ENCODE measurements around the gene FUT2. TPM values are rescaled to one million over a fixed set of nuclear protein-coding genes. Genes with fewer than 3 reads are reported as not detected.
"Not testable (repeated sequence)": the region's sequence is repeated elsewhere in the genome, so short reads cannot be mapped to it uniquely, and the experiment has no call there.

FUT2 gene
- not detected for total RNA-seq

DNA sequence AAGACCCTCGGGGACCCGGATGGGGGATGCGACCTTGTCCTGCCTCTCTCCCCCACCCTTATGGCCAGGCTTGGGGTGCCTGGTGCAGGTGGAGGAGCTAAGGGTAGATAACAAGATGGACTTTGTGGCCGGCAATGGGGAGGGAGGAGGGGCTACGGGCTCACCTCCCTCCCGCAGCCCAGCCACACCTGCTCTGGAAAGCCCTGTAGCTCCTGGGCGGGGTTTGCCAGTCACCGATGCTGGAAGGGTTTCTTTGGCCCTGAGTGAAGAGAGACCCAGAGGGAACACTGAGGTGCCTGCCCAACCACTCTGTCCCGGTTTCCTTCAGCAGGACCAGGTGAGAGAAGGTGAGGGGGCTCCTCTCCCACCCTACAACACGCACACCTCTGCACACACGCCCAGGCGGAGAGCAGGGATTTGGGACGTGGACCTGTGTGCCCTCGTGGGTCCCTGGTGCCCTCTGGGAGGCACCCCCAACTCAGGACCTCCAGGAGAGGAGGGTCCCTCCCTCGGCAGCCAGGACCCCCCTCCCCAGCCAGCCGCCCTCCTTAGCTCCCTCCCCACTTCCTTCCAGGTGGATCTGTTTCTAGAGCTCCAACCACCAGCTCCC lies at the start of gene FUT2:
TSS of gene FUT2 (plus strand) at position 229 of the 610 bp plus-strand sequence. CDS start 6,986 bp downstream, outside the sequence.
- no peak within 1 kb of the TSS for H3K4me3 ChIP-seq (ENCODE audit: low read length)
- no peaks in the 10 kb centered on the region for H3K9me3 ChIP-seq (ENCODE audit: low read depth, low read length)

DNA sequence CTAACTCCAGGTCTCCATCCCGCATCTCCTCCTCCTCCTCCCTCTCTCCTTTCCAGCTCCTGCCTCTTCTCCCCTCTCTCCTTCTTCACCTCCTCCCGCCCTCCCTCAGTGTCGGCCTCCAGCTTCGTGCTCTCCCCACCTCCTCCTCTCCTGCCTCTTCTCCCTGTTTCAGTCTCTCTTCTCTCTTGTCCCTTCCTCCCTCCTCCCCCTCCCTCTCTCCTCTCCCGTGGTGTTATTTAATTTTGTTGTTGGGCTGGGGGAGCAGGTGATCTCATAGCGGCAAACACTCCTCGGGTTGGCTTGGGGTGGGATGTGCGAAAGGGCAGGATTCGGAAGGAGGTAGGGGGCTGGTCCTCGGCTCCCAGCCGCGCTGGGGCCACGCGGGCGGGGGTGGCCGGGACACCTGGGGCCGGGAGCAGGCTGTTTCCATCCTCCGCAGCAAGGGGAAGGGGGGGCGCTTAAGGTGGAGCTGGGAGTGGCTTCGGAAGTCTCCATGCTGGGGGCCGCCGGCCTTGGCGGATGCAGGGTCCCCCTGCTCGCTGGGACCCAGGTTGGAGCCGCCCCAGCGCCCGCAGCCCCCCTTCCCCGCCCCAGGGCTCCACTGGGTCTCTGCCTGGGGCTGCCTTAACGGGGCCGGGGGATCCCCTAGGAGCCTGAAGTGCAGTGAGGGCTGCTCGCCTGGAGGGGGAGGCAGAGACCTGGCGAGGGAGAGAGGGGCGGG lies 49.6 kb upstream of the FUT2 start, which contains the start of gene CA11:
TSS of gene CA11 (minus strand) at position 187 of the 721 bp plus-strand sequence. CDS start 555 bp downstream, outside the sequence.
- no peaks in the 10 kb centered on the region for H3K9me3 ChIP-seq (ENCODE audit: low read depth, low read length)
- H3K4me1 ChIP-seq (ENCODE audit: insufficient read depth, low read length): peaks cover 42% of the 10 kb centered on the region
- H3K4me3 ChIP-seq (ENCODE audit: low read length): peak within 1 kb of the TSS; percentile 49
- H3K27me3 ChIP-seq (ENCODE audit: insufficient read depth, low read length): no peaks in the 10 kb centered on the region

More for the DNA sequence above, at the start of gene FUT2:
- H3K4me1 ChIP-seq (ENCODE audit: insufficient read depth, low read length): peaks cover 7% of the 10 kb centered on the region
- H3K27me3 ChIP-seq (ENCODE audit: insufficient read depth, low read length): peaks cover 14% of the 10 kb centered on the region

DNA sequence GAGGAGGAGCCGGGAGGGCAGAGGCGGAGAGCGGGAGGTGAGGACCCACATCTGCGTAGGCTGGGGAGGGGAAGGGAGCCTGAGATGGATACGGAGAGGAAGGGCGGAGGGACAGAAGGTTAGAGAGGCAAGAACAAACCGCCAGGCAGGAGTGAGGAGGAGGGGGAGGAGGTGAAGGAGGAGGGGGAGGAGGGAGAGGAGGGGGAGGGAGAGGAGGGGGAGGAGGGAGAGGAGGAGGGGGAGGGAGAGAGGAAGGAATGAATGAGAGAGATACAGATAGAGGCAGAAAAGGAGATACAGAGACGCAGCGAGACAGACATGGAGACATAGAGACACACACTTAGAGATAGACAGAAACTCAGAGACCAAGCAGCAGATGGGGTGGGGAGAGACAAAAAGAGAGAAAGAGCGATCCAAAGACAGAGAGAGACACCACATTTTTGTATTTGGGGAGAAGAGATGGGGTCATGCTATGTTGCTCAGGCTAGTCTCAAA lies 49.0 kb upstream of the FUT2 start:
- peaks cover 42% of the 10 kb centered on the region for H3K4me1 ChIP-seq (ENCODE audit: insufficient read depth, low read length)
- no peaks in the 10 kb centered on the region for H3K9me3 ChIP-seq (ENCODE audit: low read depth, low read length)
- H3K27me3 ChIP-seq (ENCODE audit: insufficient read depth, low read length): no peaks in the 10 kb centered on the region
- H3K4me3 ChIP-seq (ENCODE audit: low read length): no peak overlapping the region

DNA sequence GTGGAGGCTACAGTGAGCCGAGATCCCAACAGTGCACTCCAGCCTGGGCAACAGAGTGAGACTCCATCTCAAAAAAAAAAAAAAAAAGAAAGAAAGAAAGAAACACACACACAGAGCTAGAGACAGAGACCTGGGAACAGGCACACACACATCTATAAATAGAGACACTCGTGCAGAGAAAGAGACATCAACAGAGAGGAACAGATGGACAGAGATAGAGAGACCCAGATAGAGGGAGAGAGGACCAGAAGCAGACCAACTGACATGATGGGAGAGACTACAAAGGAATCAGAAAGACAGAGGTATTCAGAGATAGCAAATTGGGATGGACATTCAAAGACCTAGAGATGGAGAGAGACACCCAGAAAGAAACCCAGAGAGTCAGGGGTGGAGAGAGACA lies 47.6 kb upstream of the FUT2 start:
- H3K4me3 ChIP-seq (ENCODE audit: low read length): no peak overlapping the region
- H3K9me3 ChIP-seq (ENCODE audit: low read depth, low read length): no peaks in the 10 kb centered on the region
- H3K4me1 ChIP-seq (ENCODE audit: insufficient read depth, low read length): peaks cover 46% of the 10 kb centered on the region
- no peaks in the 10 kb centered on the region for H3K27me3 ChIP-seq (ENCODE audit: insufficient read depth, low read length)

DNA sequence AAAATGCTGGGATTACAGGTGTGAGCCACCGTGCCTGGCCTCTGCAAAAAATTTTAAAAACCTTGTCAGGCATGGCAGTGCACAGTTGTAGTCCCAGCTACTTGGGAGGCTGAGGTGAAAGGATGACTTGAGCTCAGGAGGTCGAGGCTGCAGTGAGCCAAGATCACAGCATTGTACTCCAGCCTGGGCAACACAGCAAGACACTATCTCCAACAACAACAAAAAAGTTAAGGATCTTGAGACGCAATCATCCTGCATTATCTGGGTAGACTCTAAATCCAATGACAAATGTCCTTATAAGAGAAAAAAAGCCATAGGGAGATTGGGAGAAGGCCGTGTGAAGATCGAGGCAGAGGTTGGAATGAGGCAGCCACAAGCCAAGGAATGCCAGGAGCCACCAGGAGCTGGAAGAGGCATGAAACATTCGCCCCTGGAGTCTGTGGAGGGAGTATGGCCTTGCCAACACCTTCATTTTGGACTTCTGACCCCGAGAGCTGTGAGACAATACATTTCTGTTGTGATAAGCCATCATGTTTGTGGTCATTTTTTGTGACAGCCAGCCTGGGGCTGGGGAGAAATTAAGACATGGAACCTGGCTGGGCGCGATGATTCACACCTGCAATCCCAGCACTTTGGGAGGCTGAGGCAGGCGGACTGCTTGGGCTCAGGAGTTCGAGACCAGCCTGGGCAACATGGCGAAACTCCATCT lies 44.6 kb upstream of the FUT2 start:
- no peak overlapping the region for H3K4me3 ChIP-seq (ENCODE audit: low read length)
- H3K4me1 ChIP-seq (ENCODE audit: insufficient read depth, low read length): peaks cover 26% of the 10 kb centered on the region
- H3K27me3 ChIP-seq (ENCODE audit: insufficient read depth, low read length): no peaks in the 10 kb centered on the region
- H3K9me3 ChIP-seq (ENCODE audit: low read depth, low read length): no peaks in the 10 kb centered on the region

DNA sequence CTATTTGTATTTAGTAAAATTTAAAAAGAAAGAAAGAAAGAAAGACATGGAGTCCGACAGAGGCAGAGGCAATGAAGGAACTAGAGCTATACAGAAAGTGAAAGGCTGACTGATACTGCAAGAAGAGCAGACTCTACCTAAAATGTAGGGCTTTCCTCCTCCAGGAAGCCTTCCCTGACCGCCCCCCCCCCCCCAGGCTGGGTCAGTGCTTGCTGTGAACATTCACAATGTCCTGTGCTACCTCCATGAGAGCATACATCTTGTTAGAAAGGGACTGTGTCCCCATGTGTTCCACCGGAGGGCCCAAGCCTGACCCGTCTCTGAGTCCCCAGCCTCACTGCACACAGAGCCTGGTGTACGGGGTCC lies 44.1 kb upstream of the FUT2 start:
- peaks cover 26% of the 10 kb centered on the region for H3K4me1 ChIP-seq (ENCODE audit: insufficient read depth, low read length)
- no peaks in the 10 kb centered on the region for H3K27me3 ChIP-seq (ENCODE audit: insufficient read depth, low read length)

DNA sequence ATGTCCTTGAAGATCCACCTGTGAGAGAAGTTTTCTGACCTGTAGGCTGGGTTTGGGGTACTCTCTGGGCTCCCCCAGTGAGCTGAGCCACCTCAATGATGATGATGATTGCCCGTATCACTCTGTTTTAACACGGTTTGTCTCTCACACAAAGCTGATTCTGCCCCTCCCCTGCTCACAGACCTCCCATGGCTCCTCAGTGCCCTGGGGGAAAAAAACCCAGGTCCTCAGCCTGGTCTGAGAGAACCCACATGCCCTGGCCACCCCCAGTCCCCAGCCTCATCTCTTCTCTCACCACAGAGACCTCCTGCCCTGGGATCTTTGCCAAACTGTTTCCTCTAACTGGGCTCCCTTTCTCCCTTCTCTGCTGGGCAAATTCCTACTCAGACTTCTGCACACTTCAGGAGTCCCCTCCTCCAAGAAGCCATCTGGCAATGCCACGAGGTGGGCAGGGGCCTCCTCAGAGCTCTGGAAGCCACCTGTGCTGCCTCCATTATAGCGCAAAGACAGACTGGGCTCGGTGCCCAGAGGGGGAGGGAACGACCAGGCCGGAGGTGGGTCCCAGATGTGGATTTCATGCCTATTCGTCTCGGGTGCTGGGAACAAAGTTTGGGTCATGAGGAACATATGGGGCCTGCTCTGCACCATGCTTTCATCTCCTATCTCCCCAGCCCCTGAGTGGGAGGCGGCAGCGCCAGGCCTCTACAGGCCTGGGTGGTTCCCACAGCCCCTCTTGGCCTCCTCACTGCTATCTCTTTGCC lies 41.3 kb upstream of the FUT2 start:
- no peaks in the 10 kb centered on the region for H3K27me3 ChIP-seq (ENCODE audit: insufficient read depth, low read length)
- H3K4me3 ChIP-seq (ENCODE audit: low read length): no peak overlapping the region
- H3K9me3 ChIP-seq (ENCODE audit: low read depth, low read length): no peaks in the 10 kb centered on the region
- peaks cover 9% of the 10 kb centered on the region for H3K4me1 ChIP-seq (ENCODE audit: insufficient read depth, low read length)

More for the DNA sequence above, 44.1 kb upstream of the FUT2 start:
- no peaks in the 10 kb centered on the region for H3K9me3 ChIP-seq (ENCODE audit: low read depth, low read length)
- no peak overlapping the region for H3K4me3 ChIP-seq (ENCODE audit: low read length)

DNA sequence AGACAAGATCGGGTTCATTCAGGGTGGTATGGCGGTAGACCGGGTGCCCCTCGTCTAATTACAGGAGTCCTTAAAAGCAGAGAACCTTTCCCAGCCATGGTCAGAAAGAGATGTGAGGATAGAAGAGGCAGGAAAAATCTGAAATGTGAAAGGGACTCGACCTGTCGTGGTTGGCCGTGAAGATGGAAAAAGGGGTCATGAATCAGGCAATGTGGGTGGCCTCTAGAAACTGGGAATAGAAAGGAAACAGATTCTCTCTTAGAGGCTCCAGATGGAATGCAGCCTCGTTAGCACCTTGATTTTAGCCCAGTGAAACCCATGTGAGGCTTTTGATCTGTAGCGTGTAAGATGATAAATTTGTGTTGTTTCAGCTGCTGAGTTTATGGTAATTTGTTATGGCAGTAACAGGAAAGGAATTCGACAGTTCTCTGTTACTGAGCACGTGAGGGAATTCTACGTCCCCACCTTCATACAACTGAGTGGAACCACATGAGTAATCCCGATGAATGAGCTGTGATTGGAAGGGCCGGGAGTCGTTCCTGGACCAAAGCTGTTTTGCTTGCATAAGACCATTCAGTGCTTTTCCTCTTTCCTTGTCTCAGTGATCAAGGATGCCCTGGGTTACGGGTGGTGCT lies 38.8 kb upstream of the FUT2 start:
- Histone ChIP-seq H3K4me1 (ENCODE audit: insufficient read depth, low read length) (peaks cover 18% of the 10 kb centered on the region), H3K9me3 (ENCODE audit: low read depth, low read length) (no peaks in the 10 kb centered on the region), H3K27me3 (ENCODE audit: insufficient read depth, low read length) (no peaks in the 10 kb centered on the region), H3K4me3 (ENCODE audit: low read length) (no peak overlapping the region)

DNA sequence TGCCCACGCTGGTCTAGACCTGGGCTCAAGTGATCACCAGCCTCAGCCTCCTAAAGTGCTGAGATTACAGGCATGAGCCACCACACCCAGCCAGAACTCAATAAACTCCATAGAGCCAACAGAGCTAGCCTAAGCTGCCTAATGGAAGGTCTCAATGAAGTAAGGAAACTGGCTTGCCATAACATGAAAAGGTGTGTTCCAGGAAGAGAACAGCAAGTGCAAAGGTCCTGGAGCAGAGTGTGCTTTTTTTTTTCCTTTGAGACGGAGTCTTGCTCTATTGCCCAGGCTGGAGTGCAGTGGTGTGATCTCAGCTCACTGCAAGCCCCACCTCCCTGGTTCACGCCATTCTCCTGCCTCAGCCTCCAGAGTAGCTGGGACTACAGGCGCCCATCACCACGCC lies 37.9 kb upstream of the FUT2 start:
- not testable (repeated sequence) for H3K4me3 ChIP-seq (ENCODE audit: low read length); H3K9me3 ChIP-seq (ENCODE audit: low read depth, low read length); H3K27me3 ChIP-seq (ENCODE audit: insufficient read depth, low read length)
- H3K4me1 ChIP-seq (ENCODE audit: insufficient read depth, low read length): peaks cover 16% of the 10 kb centered on the region

DNA sequence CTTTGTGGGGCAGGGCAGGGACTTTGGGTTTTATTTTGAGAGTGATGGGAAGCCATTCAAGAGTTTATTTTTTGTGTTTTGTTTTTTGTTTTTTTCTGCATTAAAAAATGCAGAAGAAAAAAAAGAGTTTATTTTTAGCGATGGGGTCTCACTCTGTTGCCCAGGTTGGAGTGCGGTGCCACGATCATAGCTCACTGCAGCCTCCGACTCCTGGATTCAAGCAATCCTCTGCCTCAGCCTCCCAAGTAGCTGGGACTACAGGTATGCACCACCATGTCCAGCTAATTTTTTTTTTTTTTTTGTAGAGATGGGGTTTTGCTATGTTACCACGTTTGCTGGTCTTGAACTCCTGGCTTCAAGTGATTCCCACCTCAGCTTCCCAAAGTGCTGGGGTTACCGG lies 37.3 kb upstream of the FUT2 start:
- H3K9me3 ChIP-seq (ENCODE audit: low read depth, low read length): no peaks in the 10 kb centered on the region
- H3K4me3 ChIP-seq (ENCODE audit: low read length): no peak overlapping the region
- peaks cover 12% of the 10 kb centered on the region for H3K4me1 ChIP-seq (ENCODE audit: insufficient read depth, low read length)
- no peaks in the 10 kb centered on the region for H3K27me3 ChIP-seq (ENCODE audit: insufficient read depth, low read length)

DNA sequence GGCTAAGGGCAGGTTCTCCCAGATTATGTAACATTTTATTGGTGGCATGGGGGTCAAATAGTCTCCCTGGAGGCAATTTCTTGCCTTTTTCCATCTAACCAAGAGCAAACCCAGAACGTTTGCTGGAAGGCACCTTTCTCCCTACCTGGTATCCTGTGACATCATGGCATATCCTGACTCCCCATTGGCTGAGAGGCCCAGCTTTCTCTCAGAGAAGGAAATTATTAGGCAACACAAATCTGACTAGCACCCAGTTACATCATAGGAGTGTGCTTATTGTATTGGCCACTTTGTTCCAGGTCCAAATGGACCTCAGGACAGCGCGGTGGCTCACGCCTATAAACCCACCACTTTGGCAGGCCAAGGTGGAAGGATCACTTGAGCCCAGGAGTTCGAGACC lies 36.0 kb upstream of the FUT2 start:
- H3K9me3 ChIP-seq (ENCODE audit: low read depth, low read length): no peaks in the 10 kb centered on the region
- H3K27me3 ChIP-seq (ENCODE audit: insufficient read depth, low read length): no peaks in the 10 kb centered on the region
- H3K4me3 ChIP-seq (ENCODE audit: low read length): no peak overlapping the region
- peaks cover 12% of the 10 kb centered on the region for H3K4me1 ChIP-seq (ENCODE audit: insufficient read depth, low read length)

DNA sequence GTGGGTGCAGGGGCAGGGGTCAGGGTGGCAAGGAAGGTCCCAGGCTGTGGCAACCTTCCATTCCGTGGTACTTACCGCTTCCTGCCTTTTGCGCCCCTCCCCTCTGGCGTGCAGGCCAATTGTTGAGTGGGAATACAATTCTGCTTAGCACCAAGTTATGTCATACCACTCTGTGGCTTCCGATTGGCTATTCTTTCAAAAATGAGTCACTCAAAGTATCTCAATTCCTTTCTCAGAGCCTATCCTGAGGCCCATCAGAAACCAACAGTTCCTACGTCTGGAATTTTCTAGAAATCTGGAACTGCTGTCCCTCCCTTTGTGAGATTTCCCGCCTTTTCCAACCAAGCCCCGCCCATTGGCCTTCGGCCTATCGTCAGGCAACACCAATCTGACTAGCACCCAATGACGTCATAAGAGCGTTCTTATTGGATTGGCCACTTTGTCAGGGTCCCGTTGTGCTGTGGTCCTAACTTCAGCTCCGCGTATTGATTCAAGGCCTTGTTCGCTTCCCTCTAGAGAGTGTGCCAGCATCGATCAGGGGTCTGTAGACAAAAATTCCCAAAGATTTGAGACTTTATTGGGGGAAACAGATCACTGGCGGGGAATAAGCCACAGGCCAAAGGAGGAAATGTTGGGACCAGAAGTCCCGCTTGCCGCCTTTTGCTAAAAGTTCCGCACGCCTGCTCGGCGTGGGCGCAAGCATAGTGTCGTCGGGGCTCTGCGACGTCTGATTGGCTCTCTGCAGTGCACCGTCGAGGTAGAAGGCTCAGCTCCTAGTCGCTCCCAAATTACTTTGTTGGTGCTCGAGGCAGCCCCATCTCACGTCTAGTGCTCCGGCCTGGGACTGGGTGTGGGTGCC lies 34.7 kb upstream of the FUT2 start:
- no peak overlapping the region for H3K4me3 ChIP-seq (ENCODE audit: low read length)
- peaks cover 12% of the 10 kb centered on the region for H3K4me1 ChIP-seq (ENCODE audit: insufficient read depth, low read length)
- H3K27me3 ChIP-seq (ENCODE audit: insufficient read depth, low read length): no peaks in the 10 kb centered on the region
- no peaks in the 10 kb centered on the region for H3K9me3 ChIP-seq (ENCODE audit: low read depth, low read length)

DNA sequence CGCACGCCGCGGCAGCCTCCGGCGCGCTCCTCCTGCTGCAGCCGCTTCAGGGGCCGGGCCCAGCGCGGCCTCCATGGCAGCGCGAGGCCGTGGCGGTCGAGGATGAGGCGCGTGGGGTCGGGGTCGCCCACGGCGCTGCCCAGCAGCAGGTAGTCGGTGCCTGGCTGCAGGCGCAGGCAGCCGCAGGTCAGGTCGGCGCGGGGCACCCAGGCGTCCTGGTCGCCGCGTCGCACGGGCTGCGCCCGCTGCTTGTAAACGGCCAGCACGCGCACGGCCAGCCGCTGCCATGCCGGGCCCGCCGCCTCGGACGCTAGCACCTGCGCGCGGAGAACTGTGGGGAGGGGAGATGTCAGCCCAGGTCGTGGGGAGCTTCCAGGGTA lies 34.1 kb upstream of the FUT2 start:
- H3K4me1 ChIP-seq (ENCODE audit: insufficient read depth, low read length): peaks cover 12% of the 10 kb centered on the region
- H3K4me3 ChIP-seq (ENCODE audit: low read length): no peak overlapping the region
- no peaks in the 10 kb centered on the region for H3K9me3 ChIP-seq (ENCODE audit: low read depth, low read length)
- no peaks in the 10 kb centered on the region for H3K27me3 ChIP-seq (ENCODE audit: insufficient read depth, low read length)

DNA sequence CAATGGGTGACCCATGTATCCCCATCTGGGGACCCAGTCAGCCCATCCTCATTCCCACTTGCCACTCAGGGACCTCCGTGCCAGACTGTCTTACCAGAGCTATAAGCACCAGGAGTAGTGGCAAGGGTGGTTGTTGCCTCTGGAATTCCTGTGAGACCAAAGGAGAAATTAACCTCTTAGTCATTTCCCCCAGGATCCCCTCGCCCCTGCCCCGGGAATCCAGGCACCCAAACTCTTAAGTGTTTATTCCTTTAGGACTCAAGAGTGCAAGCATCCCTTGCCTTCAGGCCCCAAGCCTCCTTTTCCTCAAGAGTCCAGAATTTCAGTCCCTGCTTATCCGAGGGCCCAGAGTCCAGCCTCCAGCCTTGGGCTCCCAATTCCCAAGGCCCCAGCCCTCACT lies 32.1 kb upstream of the FUT2 start:
- H3K4me1 ChIP-seq (ENCODE audit: insufficient read depth, low read length): peaks cover 12% of the 10 kb centered on the region
- H3K4me3 ChIP-seq (ENCODE audit: low read length): no peak overlapping the region
- no peaks in the 10 kb centered on the region for H3K9me3 ChIP-seq (ENCODE audit: low read depth, low read length)
- no peaks in the 10 kb centered on the region for H3K27me3 ChIP-seq (ENCODE audit: insufficient read depth, low read length)

Measured in mononuclear cell (primary cell).